Gastroesophageal sphincter (tissue), 4 donors: ENCODE results near the gene CNTN6. TPM values are rescaled to one million over a fixed set of nuclear protein-coding genes. Genes with fewer than 3 reads are reported as not detected.

Source experiments
- ATAC-seq: fragments of 150-250 bp; one replicate; pipeline ENCODE4 v1.9.1; 2016; ENCODE audit warnings: mild to moderate bottlenecking, moderate library complexity
- H3K27ac ChIP-seq, 4 donors: fragments of 200-600 bp; sonication (generic) in 3 of 4; 1 replicate in 3 of 4; 2 replicates in 1 of 4; pipeline ENCODE4 v1.5.1; 2016 to 2019
- H3K27me3 ChIP-seq: fragments of 200-600 bp; sonication (generic); one replicate; pipeline ENCODE4 v1.5.1; 2019
- H3K36me3 ChIP-seq, 2 donors: fragments of 200-600 bp; sonication (generic); one replicate each; pipeline ENCODE4 v1.5.1; 2019; ENCODE audit warnings: control low read depth in 1 of 2
- H3K4me1 ChIP-seq, 3 donors: fragments of 200-600 bp; sonication (generic); 1 replicate in 2 of 3; 2 replicates in 1 of 3; pipeline ENCODE4 v1.5.1; 2016 to 2019; ENCODE audit warnings: control low read depth in 2 of 3
- H3K4me3 ChIP-seq, 2 donors: fragments of 200-600 bp; sonication (generic); one replicate each; pipeline ENCODE4 v1.5.1; 2019; ENCODE audit warnings: mild to moderate bottlenecking in 1 of 2, moderate library complexity in 1 of 2
- H3K9me3 ChIP-seq, 3 donors: fragments of 200-600 bp; sonication (generic); one replicate each; pipeline ENCODE4 v1.5.1; 2017 to 2019; ENCODE audit warnings: control low read depth in 2 of 3
- EP300 ChIP-seq: sonication (generic); formaldehyde crosslinking; IDR thresholded peaks from one replicate; pipeline ENCODE4 v1.6.1; 2017; ENCODE audit warnings: antibody characterized with exemption, mild to moderate bottlenecking
- POLR2A ChIP-seq, 2 donors: fragments of 450-650 bp; IDR thresholded peaks; one replicate each; pipeline ENCODE4 v1.6.1; 2017; ENCODE audit warnings: antibody characterized with exemption in 2 of 2, mild to moderate bottlenecking in 2 of 2, moderate library complexity in 1 of 2
- POLR2AphosphoS5 ChIP-seq: sonication (generic); formaldehyde crosslinking; IDR thresholded peaks from one replicate; pipeline ENCODE4 v1.6.1; 2017; ENCODE audit warnings: antibody characterized with exemption
- WGBS, 2 donors: methylation state at CpG; one replicate each; pipeline ENCODE4 v1.1.5; 2018; ENCODE audit warnings: low coverage in 1 of 2; 5-methylcytosine and 5-hydroxymethylcytosine counted together
- total RNA-seq, 4 donors: library from RNA; depleted of rRNA; stranded (reverse); fragments of >200 nt; gene quantifications; one replicate each; pipeline ENCODE4 v1.1.0, GENCODE V29; 2016
- TF ChIP-seq, protein P1 (sequence below), 4 experiments: fragments of 200-600 bp in 2 of 4; fragments of 450-650 bp in 2 of 4; sonication (generic) in 1 of 4; IDR thresholded peaks; one replicate each; pipeline ENCODE4 v1.5.1; 2017 to 2019; ENCODE audit warnings: antibody characterized with exemption in 4 of 4, mild to moderate bottlenecking in 2 of 4, moderate library complexity in 2 of 4

Gene CNTN6
- total RNA-seq, 4 donors from 2014 or later = 0.16 to 0.54 TPM; not detected in 2

DNA sequence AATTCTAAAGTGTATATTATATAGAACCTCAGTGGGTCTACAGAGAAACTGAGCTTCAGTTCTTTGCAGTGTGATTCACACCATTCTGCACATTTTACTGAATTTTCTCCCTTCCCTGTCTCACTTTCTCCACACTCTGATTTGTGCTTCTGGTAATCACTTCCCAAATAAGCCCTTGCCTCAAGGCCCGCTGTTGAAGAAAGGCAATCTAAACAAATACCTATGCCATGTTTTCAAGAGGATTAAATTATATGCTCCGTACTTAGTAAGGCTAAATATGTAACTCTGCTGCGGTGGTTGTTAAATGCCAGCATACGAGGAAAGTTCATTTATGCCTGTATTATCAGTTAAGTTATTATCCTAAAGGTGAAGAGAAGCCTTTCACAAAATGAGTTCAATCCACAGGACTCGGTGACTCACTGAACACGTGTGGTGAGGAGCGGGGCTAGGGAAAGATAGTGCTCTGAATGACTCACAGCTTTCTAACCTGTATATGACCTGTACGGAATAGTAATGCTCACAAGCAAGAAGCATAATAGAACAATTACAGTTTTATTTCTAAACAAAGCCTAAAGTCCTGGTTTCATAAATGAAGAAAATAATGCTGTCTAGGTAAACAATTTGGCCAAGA is 25.1 kb downstream of the CNTN6 start:
- Histone ChIP-seq H3K9me3 (no peaks in the 10 kb centered on the region), H3K27ac (no peak overlapping the region), H3K36me3 (no peaks in the 10 kb centered on the region), H3K4me1 (no peaks in the 10 kb centered on the region), H3K4me3 (no peak overlapping the region), H3K27me3 (no peaks in the 10 kb centered on the region)
- WGBS, 2 donors = 59 to 91% methylated on average over 5 to 8 of the region's 8 CpGs
- TF ChIP-seq EP300 (no peak), POLR2A (IDR thresholded peaks at IDR 0.05) (no peak), POLR2AphosphoS5 (no peak)
- TF ChIP-seq, protein P1, sequence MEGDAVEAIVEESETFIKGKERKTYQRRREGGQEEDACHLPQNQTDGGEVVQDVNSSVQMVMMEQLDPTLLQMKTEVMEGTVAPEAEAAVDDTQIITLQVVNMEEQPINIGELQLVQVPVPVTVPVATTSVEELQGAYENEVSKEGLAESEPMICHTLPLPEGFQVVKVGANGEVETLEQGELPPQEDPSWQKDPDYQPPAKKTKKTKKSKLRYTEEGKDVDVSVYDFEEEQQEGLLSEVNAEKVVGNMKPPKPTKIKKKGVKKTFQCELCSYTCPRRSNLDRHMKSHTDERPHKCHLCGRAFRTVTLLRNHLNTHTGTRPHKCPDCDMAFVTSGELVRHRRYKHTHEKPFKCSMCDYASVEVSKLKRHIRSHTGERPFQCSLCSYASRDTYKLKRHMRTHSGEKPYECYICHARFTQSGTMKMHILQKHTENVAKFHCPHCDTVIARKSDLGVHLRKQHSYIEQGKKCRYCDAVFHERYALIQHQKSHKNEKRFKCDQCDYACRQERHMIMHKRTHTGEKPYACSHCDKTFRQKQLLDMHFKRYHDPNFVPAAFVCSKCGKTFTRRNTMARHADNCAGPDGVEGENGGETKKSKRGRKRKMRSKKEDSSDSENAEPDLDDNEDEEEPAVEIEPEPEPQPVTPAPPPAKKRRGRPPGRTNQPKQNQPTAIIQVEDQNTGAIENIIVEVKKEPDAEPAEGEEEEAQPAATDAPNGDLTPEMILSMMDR (IDR thresholded peaks at IDR 0.05) = no peak
- ATAC-seq = no peak

DNA sequence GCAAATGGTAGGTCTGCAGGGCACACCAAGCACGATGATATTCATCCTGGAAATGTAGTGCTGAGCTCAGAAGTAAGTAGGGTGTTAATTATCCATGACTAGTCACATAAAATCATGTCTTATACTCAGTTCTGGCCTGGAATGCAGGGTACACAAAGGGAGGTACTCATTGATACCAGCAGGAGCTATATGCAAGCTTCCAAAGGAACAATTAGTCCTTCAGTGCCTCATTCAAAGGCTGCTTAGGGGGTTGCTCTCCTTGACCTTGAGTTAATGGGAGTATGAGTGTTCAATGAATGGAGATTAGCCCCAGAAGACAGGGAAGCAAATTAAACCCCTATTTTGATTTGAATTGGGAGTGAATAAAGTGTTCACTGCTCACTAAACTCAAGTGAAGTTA is 38.3 kb downstream of the CNTN6 start:
- TF ChIP-seq EP300 (no peak), POLR2A (IDR thresholded peaks at IDR 0.05) (no peak), POLR2AphosphoS5 (no peak)
- TF ChIP-seq, protein P1 (IDR thresholded peaks at IDR 0.05) = no peak
- 83% methylated on average over 1 of the region's 1 CpG; no CpG with 5 or more reads in 1 of the 2 donors for WGBS, 2 donors
- Histone ChIP-seq H3K27ac (no peak overlapping the region), H3K36me3 (no peaks in the 10 kb centered on the region), H3K4me3 (no peak overlapping the region), H3K9me3 (no peaks in the 10 kb centered on the region), H3K4me1 (no peaks in the 10 kb centered on the region), H3K27me3 (no peaks in the 10 kb centered on the region)
- ATAC-seq = no peak

DNA sequence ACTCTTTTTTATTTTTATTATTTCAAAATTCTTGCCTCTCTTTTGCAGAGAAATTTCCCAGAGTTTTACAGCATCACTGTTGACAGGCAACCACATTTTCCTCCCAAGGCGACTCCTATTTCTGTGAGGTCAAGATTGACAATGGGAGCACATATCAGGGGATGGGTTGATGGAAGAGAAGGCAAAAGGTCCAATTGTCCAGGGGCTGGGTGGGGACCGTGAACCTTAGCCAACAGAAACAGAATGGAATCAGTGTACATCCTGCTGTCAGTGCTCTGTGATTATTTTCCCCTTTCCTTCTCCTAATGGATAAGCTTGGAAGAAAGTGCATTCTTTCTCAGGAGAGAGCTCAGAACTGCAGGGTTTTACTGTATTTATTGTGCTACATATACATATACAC is 42.4 kb downstream of the CNTN6 start:
- 18 to 25% methylated on average over 2 of the region's 2 CpGs for WGBS, 2 donors
- Histone ChIP-seq H3K9me3 (no peaks in the 10 kb centered on the region), H3K36me3 (no peaks in the 10 kb centered on the region), H3K4me1 (no peaks in the 10 kb centered on the region), H3K4me3 (no peak overlapping the region), H3K27ac (no peak overlapping the region), H3K27me3 (no peaks in the 10 kb centered on the region)
- no peak for ATAC-seq
- TF ChIP-seq, protein P1 (IDR thresholded peaks at IDR 0.05) = no peak
- no peak for TF ChIP-seq EP300
- TF ChIP-seq POLR2AphosphoS5 = no peak
- TF ChIP-seq POLR2A (IDR thresholded peaks at IDR 0.05) = no peak

DNA sequence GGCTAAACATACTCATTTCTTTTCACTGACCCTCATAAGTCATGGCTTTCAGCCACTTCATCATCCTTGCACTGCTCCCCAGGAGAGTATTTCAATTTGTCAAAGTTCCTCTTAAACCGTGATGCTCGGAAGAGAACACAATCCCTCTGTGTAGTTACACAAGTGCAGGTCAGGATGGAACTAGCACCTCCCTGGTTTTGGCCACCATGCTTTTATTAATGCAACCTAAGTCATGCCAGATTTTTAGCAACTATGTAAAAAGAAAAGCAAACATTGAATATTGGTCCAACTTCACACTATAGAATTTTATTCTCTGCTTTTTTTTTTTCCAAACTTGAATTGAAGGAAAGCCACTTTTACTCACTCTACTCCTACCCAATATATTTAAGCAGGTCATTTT is 45.2 kb downstream of the CNTN6 start:
- no peaks in the 10 kb centered on the region for H3K4me1 ChIP-seq
- no peak for ATAC-seq
- 14 to 43% methylated on average over 2 of the region's 2 CpGs for WGBS, 2 donors
- H3K4me3 ChIP-seq = no peak overlapping the region
- no peak overlapping the region for H3K27ac ChIP-seq
- H3K36me3 ChIP-seq = no peaks in the 10 kb centered on the region
- no peaks in the 10 kb centered on the region for H3K9me3 ChIP-seq
- TF ChIP-seq EP300 = no peak
- TF ChIP-seq POLR2AphosphoS5 = no peak
- TF ChIP-seq POLR2A (IDR thresholded peaks at IDR 0.05) = no peak
- TF ChIP-seq, protein P1 (IDR thresholded peaks at IDR 0.05) = no peak
- H3K27me3 ChIP-seq = no peaks in the 10 kb centered on the region

DNA sequence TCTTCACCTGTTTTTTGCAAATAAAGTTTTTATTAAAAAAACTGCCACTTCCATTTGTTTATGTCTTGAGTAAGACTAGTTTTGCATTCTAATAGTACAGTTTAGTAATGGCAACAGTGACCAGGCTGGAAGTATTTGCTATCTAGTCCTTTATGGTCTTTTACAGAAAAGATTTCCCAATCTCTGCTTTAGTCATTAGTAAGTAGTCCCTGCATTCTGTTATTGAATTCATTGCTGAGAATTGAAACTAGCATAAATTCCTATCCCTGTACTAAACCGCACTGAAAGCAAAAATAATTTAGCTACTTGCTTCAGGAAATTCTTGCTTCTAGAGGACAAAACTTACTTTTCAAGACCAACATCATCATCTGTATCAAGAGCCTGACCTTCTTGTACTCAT is 46.2 kb downstream of the CNTN6 start:
- Histone ChIP-seq H3K36me3 (no peaks in the 10 kb centered on the region), H3K4me1 (no peaks in the 10 kb centered on the region), H3K4me3 (no peak overlapping the region), H3K9me3 (no peaks in the 10 kb centered on the region), H3K27ac (no peak overlapping the region), H3K27me3 (no peaks in the 10 kb centered on the region)
- TF ChIP-seq POLR2AphosphoS5 = no peak
- no peak for TF ChIP-seq EP300
- no peak for TF ChIP-seq POLR2A (IDR thresholded peaks at IDR 0.05)
- TF ChIP-seq, protein P1 (IDR thresholded peaks at IDR 0.05) = no peak
- 0 to 75% methylated on average over 1 of the region's 1 CpG for WGBS, 2 donors
- ATAC-seq = no peak
